CD1c-positive myeloid dendritic cell (primary cell): Measurements from ENCODE around the gene WWOX.

Experiments used
- DNase-seq: peaks from one replicate; pipeline ENCODE4 v3.0.0-alpha.2; 2016; ENCODE audit errors: extremely low spot score

The WWOX gene

GRCh38 chr16:78352184-78352583 lies 252.7 kb downstream of the WWOX start:
- DNase-seq: no peak

DNA sequence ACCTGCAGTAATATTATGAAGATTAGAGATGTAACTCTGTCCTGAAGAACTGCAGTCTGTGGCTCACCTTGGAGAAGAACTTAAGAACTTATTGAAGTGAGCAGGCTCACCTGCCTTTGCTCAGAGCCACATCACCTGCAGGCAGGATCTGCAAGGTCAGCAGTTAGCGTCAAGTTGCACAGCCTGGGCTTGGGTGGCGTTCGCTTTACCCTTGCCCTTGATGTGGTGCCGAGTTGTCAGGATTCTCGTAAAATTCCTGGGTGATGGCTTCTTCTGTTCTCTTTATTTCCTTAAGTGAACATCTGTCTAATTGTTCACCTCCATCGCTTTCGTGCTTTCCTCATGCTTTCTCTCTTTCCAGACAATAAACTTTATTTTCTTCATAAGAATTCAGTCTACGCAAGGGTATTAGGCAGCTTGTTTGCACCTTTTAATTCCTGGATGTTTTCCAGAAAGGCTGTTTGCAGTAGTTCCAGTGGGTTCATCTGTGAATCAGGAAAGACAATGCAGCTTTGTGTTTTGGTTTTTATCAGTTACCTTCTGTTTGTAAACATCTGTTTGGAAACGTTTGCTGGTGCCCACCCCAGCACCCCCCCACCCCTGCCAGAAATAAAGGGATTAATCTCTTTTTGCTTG lies 254.3 kb downstream of the WWOX start:
- DNase-seq: no peak

GRCh38 chr16:78362524-78363135 lies 263.2 kb downstream of the WWOX start:
- DNase-seq: no peak

GRCh38 chr16:78363843-78364555 lies 264.5 kb downstream of the WWOX start:
- no peak for DNase-seq

DNA sequence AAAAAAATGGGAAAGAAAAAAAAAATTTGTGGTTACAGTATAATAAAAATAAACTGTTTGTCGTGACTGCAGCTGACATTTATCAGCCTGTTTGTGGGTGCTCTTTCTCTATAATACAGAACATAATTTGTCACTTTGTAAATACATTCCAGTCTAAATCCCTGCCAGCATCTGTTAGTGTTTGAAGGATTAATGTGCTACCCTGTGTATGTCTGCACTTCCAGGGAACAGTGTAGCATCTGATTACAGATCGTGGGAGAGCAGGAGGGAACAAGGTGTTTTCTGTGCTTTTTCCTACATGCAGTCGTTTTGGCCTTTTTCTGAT lies 265.1 kb downstream of the WWOX start:
- DNase-seq: no peak

DNA sequence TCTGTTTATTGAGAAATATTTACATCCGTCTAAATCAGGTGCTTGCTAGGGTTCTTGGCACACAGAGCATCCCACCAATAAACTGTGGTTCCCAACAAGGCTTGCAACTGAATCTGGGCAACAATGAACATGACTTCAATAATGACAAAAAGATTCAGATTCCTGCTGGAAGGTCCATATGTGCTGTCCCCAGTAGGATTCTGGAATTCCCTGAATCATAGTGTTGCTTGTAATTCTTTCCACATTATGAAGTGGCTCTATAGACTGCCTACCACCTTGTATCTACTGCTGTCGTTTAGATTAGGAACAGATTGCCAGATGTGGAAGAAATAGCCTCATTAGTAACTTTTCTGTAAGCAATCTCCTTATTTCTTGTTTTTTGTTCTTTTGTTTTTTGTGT lies 265.9 kb downstream of the WWOX start:
- no peak for DNase-seq

GRCh38 chr16:78368121-78369102 lies 269.0 kb downstream of the WWOX start:
- DNase-seq: no peak

- no peak for DNase-seq
These were observed 272.8 kb downstream of the WWOX start for GRCh38 chr16:78372277-78372676.

- no peak for DNase-seq
These were observed 275.7 kb downstream of the WWOX start for GRCh38 chr16:78375055-78375679.

- no peak for DNase-seq
These were observed 277.0 kb downstream of the WWOX start for GRCh38 chr16:78376452-78376851.

DNA sequence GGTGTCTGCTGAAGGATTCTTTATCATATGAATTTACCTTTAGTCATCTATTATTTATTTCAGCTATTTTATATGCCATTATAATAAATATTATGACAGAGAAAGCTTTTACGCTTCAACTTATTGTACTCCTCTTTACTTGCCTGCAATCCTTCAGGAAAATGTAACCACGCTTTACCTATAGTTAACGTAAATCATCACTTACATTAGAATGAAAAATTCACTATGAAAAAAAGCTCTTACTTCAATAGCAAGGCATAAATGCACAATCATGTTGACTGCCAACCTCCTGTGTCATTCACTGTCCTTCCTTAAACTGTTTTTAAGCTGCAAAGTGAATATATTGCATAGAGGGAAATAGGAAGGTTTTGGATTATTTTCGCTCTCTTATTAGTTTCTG lies 277.9 kb downstream of the WWOX start:
- no peak for DNase-seq

DNA sequence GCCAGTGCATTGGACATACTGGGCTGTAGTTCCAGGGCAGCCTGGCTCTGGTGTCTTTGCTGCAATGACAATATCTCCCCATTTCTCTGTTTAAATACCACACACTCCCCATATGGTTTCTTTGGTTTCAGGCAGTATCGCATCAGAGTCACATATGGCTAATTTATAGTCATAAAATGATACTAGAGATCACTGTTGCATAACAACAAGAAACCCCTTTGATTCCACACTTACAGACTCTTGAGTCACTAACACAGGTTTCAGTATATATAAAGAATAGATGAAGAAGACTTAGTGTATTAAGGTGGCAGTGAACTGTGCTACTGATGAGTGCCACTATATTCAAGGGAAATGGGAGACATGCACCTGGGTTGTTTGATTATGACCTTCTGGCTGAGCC lies 281.6 kb downstream of the WWOX start:
- no peak for DNase-seq

DNA sequence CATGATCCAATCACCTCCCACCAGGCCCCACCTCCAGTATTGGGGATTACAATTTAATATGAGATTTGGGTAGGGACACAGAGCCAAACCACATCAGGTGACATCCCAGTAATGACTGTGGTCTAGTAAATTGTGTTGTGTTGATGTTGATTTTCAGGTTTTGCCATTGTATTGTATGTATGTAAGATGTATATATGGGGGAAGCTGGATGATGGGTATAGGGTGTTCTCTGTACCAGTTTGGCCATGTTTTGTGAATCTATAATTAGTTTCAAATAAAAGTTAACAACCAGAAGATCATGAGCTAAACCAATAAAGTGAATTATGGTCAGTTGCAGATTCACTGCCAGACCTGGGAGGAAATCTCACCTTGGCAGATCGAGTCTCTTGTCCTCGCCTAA lies 283.7 kb downstream of the WWOX start:
- no peak for DNase-seq

DNA sequence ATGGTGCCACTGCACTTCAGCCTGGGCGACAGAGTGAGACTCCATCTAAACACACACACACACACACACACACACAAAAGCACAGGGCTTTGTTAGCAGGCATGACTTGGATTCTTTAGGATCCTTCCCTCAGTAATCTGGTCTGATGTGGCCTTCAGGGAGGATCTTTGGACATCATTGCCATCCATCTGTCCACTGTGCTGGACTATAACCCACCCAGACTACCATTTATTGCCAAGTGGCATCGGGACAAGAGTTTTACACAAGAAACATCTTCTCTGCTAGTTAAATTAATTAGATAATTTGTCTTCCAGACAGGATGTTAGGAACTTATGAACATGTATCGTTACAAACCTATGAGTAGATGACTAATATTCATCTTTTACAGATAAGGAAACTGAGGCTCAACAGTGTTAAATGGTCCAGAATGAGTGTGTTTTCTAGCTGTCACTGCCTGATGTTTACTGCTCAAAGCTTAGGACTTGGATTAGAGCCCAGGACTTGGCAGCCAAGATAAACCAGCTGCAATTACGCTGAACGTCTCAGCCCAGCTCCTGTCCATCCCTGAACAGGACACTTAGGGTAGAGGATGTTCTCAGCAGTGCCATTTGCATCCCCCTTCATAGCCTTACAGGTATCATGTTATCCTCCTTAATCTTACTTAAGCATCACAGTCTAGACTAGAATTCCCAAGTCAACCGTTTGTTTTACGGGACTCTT lies 285.8 kb downstream of the WWOX start:
- no peak for DNase-seq

GRCh38 chr16:78386557-78387324 lies 287.3 kb downstream of the WWOX start:
- no peak for DNase-seq

- DNase-seq: no peak
These were observed 289.6 kb downstream of the WWOX start for GRCh38 chr16:78389009-78389498.

DNA sequence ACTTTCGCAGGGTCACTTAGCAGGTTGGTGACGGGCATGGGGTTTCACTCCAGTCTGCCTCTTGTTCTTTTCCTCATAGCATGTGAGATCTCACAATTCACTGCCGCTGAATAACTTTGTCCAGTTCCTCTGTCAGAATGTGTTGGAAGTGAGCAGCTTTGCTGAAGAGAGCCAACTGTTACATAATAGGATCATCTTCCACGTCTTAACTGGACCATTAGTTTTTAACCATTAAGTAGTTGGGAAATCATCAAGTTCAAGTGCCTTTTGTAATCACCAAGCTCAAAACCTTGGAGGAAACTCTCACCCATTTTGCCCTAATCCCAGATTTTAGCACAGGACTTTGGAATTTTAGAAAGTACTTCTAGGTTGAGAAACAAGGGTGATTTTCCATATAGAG lies 290.6 kb downstream of the WWOX start:
- no peak for DNase-seq

GRCh38 chr16:78390508-78391324 lies 291.3 kb downstream of the WWOX start:
- DNase-seq: no peak

- DNase-seq: no peak
These were observed 293.2 kb downstream of the WWOX start for GRCh38 chr16:78392585-78393195.
